HG03575 (cell line): Measurements from ENCODE around the gene HELZ2.

ENCODE experiments used
- ATAC-seq: cut with Tn5 transposase; IDR thresholded peaks from one replicate; pipeline ENCODE4 v1.9.1; 2021; ENCODE audit not compliant: unreplicated experiment, insufficient number of reproducible peaks, low FRiP score; ENCODE audit errors: extremely low read depth

The HELZ2 gene

GRCh38 chr20:63555661-63556381 lies 18.2 kb downstream of the HELZ2 start:
- no peak for ATAC-seq

- ATAC-seq = no peak
These were observed 19.4 kb downstream of the HELZ2 start for GRCh38 chr20:63554361-63555278.

GRCh38 chr20:63553933-63554290 lies 20.1 kb downstream of the HELZ2 start, which contains the start of gene FNDC11:
Gene FNDC11, plus strand, starts transcription at chr20:63554159. Its CDS starts 1,505 bp downstream, at chr20:63555664.
- ATAC-seq = no peak

DNA sequence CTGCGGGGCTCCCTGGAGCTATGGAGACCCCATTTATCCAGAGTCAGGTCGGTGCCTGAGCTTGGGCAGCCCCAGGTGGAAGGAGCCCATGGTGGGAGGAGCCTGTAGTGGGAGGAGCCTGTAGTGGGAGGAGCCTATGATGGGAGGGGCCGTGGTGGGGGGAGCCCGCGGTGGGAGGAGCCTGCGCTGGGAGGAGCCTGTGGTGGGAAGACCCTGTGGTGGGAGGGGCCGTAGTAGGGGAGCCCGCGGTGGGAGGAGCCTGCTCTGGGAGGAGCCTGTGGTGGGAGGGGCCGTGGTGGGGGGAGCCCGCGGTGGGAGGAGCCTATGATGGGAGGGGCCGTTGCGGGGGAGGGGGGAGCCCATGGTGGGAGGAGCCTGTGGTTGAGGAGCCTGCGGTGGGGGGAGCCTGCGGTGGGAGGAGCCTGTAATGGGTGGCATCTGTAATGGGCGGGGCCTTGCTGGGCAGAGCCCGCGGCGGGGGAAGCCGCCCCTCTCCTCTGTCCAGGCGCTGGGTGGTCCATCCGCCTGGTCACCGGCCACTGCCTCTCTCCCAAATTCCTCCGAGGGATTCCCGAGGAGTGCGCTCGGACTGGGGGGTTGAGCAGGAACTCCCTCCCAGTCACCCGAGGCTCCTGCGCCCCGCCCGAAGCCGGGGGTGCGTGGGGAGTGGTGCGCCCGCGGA lies 20.6 kb downstream of the HELZ2 start:
- no peak for ATAC-seq

GRCh38 chr20:63552481-63553249 lies 21.4 kb downstream of the HELZ2 start:
- ATAC-seq = no peak

- no peak for ATAC-seq
These were observed 23.0 kb downstream of the HELZ2 start for GRCh38 chr20:63551068-63551467.

DNA sequence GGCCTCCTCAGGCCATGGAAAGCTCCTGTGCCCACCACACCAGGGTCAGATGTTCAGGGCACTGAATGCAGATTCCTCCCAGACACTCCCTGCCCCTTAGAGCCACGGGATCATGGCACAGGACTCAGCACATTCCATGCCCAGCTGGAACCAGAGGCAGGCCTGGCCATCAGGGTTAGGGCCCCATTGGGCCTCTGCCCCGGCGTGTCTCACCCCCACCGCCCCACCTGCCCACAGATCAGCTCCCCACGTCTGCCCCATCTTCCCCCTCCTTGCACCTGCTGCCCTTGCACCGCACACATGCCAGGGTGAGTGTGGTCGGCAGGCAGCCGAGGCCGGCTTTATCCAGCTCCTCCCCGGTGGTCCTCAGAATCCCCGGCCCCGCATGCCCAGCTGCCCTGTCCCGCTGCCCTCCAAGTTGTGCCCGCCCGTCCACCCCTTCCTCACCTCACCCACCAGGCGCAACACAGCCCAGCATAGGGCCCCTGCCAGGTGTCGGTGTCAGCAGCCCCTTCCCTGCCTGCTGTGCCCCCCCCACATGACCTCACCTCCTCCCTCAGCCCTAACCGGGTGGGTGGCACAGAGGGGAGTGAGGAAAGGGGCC lies 24.3 kb downstream of the HELZ2 start:
- ATAC-seq = no peak

DNA sequence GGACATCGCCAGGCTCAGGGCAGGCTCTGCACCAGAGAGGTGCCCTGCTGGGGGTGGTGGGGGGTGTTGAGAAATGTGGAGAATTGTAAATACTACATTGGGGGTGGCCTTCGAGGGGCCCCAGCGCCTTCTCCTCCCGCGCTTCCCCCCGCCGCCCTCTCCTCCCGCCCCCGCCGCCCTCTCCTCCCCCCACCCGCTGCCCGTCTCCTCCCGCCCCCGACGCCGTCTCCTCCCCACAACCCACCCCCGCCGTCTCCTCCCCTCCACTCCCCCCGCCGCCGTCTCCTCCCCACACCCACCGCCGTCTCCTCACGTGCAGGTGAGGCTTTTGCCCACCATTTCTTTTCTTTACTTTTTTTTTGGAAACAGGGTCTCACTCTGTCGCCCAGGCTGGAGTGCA lies 25.0 kb downstream of the HELZ2 start:
- ATAC-seq = no peak

DNA sequence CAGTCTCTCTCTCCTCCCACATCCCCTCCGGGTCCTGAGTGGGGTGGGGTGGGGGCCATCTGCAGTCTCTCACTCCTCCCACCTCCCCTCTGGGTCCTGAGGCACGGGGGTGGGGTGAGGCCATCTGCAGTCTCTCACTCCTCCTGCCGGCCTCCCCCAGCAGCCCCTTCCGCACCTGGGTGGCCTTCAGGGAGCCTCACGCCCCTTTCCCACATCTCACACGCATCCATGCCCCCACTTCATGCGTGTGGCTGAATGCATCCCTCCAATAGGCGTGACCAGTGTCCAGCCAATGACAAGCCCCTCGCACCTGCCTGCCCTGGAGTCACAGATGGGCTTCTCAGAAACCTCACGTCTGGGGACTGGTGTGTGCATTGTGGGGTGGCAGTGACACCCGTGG lies 25.5 kb downstream of the HELZ2 start:
- ATAC-seq = no peak

- no peak for ATAC-seq
These were observed 26.1 kb downstream of the HELZ2 start, which contains the start of gene SRMS for GRCh38 chr20:63547725-63548480. Gene SRMS, minus strand, starts transcription at chr20:63547749. Its CDS starts 286 bp downstream, at chr20:63547463.

- no peak for ATAC-seq
These were observed 26.9 kb downstream of the HELZ2 start for GRCh38 chr20:63546956-63547724.

DNA sequence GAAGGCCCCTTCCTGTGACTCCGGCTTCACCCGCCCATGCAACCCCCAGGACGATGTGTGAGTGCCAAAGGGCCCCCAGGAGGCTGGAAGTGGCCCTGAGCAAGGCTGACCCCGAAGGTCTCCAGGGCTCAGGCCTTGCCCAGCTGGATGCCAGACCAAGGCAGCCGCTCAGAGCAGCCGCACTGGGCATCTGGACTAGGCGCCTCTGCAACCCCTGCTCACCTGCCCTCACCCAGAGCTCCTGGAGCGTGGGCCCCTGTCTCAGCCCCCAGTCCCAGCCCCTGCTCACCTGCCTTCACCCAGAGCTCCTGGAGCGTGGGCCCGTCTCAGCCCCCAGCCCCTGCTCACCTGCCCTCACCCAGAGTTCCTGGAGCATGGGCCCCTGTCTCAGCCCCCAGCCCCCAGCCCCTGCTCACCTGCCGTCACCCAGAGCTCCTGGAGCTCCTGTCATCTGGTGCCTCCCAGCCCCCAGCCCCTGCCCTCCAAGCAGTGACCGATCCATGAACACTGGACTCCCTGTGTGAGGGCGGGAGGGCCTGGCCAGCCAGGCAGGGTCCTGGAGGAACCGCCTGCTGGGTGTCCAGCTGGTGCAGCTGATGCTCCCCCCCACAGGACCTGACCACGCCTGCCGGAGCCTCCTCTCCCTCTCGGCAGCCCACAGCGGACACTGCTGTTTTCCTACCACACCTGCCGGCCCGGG lies 27.6 kb downstream of the HELZ2 start:
- no peak for ATAC-seq

DNA sequence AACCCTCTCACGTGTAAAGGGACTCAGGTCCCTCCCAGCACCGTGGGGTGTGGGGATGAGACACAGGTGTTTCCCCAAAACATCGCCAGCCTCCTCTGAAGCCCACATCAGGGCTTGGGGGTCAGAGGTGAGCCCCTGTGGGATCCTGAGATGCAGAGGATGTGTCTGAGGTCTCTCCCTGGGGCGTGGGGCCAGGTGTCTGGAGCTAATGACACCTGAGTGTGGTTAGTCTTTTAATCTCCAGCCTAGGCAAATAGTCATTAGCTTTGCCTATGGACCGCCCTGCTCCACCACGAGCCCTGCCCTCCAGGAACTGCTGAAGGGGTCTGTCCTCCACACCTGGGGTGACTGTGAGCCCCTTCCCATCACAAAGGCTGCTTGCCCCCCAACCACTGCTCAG lies 28.2 kb downstream of the HELZ2 start:
- ATAC-seq = no peak

GRCh38 chr20:63544958-63545516 lies 29.0 kb downstream of the HELZ2 start:
- ATAC-seq = no peak

DNA sequence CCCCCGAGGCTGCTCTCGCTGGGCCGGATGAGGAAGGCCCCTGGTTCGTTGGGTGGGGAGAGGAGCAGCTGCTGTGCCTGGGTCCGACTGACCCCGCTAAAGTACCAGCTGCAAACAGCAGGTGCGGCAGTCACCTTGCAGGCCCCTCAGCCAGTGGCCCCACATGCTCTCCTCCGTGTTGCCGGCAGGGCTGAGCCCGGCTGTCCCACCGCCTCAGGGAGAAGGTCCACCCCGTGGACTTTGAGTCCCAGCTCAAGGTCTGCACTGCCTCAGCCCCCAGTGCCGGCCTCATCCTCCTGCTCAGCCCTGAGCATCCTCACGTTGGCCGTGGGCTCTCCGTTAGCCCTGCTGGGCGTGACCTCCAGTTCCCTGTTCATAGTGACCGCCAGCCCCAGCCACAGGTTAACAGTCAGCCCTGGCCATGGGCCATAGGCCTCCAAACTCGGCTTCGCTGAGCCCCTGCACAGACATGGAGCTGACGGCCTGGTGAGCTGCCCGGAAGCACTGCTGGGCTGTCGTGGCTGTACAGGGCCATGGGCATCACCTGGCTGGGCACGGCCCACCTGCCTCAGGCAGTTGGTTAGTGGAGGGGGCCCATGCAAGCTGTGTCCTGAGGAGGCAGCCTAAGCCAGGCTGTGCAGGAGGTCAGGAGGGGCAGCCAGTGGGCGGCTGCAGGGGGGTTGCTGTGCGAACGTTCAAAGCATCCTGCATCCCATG lies 29.6 kb downstream of the HELZ2 start:
- ATAC-seq = no peak

- ATAC-seq = no peak
These were observed 30.3 kb downstream of the HELZ2 start for GRCh38 chr20:63543733-63544132.
